GM12874 (cell line): ENCODE measurements around the gene CHI3L1.

Source experiments
- CTCF ChIP-seq: IDR thresholded peaks from 2 replicates; pipeline ENCODE4 v1.5.1; 2011; ENCODE audit warnings: low read depth, mild to moderate bottlenecking, control low read depth, low read length, moderate library complexity; ENCODE audit not compliant: insufficient read depth

CHI3L1 gene

GRCh38 chr1:203213126-203213525, 26.6 kb upstream of the CHI3L1 start:
- TF ChIP-seq CTCF, result no peak

GRCh38 chr1:203211812-203212211, 25.3 kb upstream of the CHI3L1 start:
- TF ChIP-seq CTCF, result no peak

GRCh38 chr1:203210988-203211387, 24.5 kb upstream of the CHI3L1 start:
- TF ChIP-seq CTCF, result no peak

- no peak for TF ChIP-seq CTCF
Observed at GRCh38 chr1:203210350-203210749, 23.8 kb upstream of the CHI3L1 start.

- TF ChIP-seq CTCF, result no peak
Observed at GRCh38 chr1:203208181-203208580, 21.7 kb upstream of the CHI3L1 start.

- no peak for TF ChIP-seq CTCF
Observed at GRCh38 chr1:203207751-203208150, 21.2 kb upstream of the CHI3L1 start.

- no peak for TF ChIP-seq CTCF
Observed at GRCh38 chr1:203206129-203206687, 19.7 kb upstream of the CHI3L1 start.
